H1 (cell line): ENCODE results near the gene HTR3A. TPM values are rescaled to one million over a fixed set of nuclear protein-coding genes. Genes with fewer than 3 reads are reported as not detected.
A peak's percentile ranks its signal among the peaks of the same experiment; 100 is the strongest.

Experiments used
- CTCF ChIA-PET: fragments of 300-600 bp; sonication (Branson Sonifier 250); formaldehyde crosslinking; loops from one replicate; lab custom pipeline; 2021; ENCODE audit not compliant: partially characterized antibody; lab: Charles Lee
- POLR2A ChIA-PET: fragments of 300-600 bp; sonication (Branson Sonifier 250); formaldehyde crosslinking; loops from one replicate; lab custom pipeline; 2021; ENCODE audit warnings: inconsistent platforms; ENCODE audit not compliant: partially characterized antibody; lab: Charles Lee
- DNase-seq, 2 experiments: peaks; one replicate each; pipeline versions ENCODE4 v3.0.0 to v3.0.0-alpha.2; 2010 to 2022; ENCODE audit warnings: low spot score in 2 of 2, low read depth in 1 of 2, mixed read lengths in 1 of 2
- FAIRE-seq: peaks from 2 replicates; lab custom pipeline; 2011; peaks lifted over from hg19 to GRCh38; lab: Jason Lieb, UNC
- H2AFZ ChIP-seq: 2 replicates; pipeline ENCODE4 v1.8.1; 2012; ENCODE audit warnings: low read length, inconsistent platforms
- H2AK5ac ChIP-seq: 2 replicates; pipeline ENCODE4 v1.6.1; 2013; ENCODE audit warnings: low read depth, low read length
- H2BK120ac ChIP-seq: replicated peaks from 2 replicates; pipeline ENCODE3; 2013; ENCODE audit warnings: low read depth, low read length, inconsistent platforms
- H2BK12ac ChIP-seq: 2 replicates; pipeline ENCODE4 v1.6.1; 2013; ENCODE audit warnings: low read depth, low read length
- H2BK15ac ChIP-seq: 2 replicates; pipeline ENCODE4 v1.6.1; 2013; ENCODE audit warnings: low read length
- H2BK20ac ChIP-seq: 2 replicates; pipeline ENCODE4 v1.6.1; 2013; ENCODE audit warnings: low read length
- H2BK5ac ChIP-seq: 2 replicates; pipeline ENCODE4 v1.6.1; 2013; ENCODE audit warnings: low read depth, low read length
- H3K14ac ChIP-seq: 2 replicates; pipeline ENCODE4 v1.6.1; 2013; ENCODE audit warnings: inconsistent platforms; ENCODE audit not compliant: insufficient read length
- H3K18ac ChIP-seq: 2 replicates; pipeline ENCODE4 v1.6.1; 2013; ENCODE audit warnings: low read length; ENCODE audit errors: extremely low read depth
- H3K23ac ChIP-seq: 2 replicates; pipeline ENCODE4 v1.6.1; 2013; ENCODE audit warnings: inconsistent platforms; ENCODE audit not compliant: insufficient read length
- H3K23me2 ChIP-seq: 2 replicates; pipeline ENCODE4 v1.6.1; 2013; ENCODE audit warnings: low read depth, low read length
- H3K27ac ChIP-seq: 2 replicates; pipeline ENCODE4 v1.6.1; 2011; ENCODE audit warnings: low read depth, low read length, inconsistent platforms
- H3K27me3 ChIP-seq, 4 experiments: replicated peaks in 1 of 4; 1 replicate in 1 of 4; 2 replicates in 3 of 4; pipeline versions ENCODE4 v1.6.1 to v1.8.1; 2011 to 2013; ENCODE audit warnings: low read length in 3 of 4, mild to moderate bottlenecking in 3 of 4, inconsistent platforms in 2 of 4, mixed read lengths in 2 of 4, moderate library complexity in 1 of 4; ENCODE audit not compliant: control insufficient read depth in 3 of 4, insufficient read depth in 3 of 4; ENCODE audit errors: extremely low read depth in 1 of 4
- H3K36me3 ChIP-seq, 4 experiments: 2 replicates each; pipeline versions ENCODE4 v1.6.1 to v1.8.1; 2011 to 2013; ENCODE audit warnings: mild to moderate bottlenecking in 4 of 4, low read length in 3 of 4, moderate library complexity in 2 of 4, control low read depth in 1 of 4, inconsistent platforms in 1 of 4; ENCODE audit not compliant: insufficient read depth in 4 of 4, control insufficient read depth in 2 of 4
- H3K4ac ChIP-seq: replicated peaks from 2 replicates; pipeline ENCODE3; 2013; ENCODE audit warnings: low read length, low read depth, mixed read lengths, inconsistent platforms; ENCODE audit not compliant: insufficient read length
- H3K4me1 ChIP-seq, 4 experiments: replicated peaks in 1 of 4; 1 replicate in 1 of 4; 2 replicates in 3 of 4; pipeline versions ENCODE4 v1.6.1 to v1.8.1; 2011 to 2013; ENCODE audit warnings: low read length in 3 of 4, inconsistent platforms in 2 of 4, mixed read lengths in 1 of 4; ENCODE audit not compliant: insufficient read depth in 4 of 4, control insufficient read depth in 3 of 4
- H3K4me2 ChIP-seq, 2 experiments: 2 replicates each; pipeline versions ENCODE4 v1.6.1 to v1.8.1; 2011 to 2013; ENCODE audit warnings: low read depth in 2 of 2, low read length in 2 of 2, control low read depth in 1 of 2, inconsistent platforms in 1 of 2, mild to moderate bottlenecking in 1 of 2; ENCODE audit not compliant: insufficient read depth in 1 of 2
- H3K4me3 ChIP-seq, 4 experiments: fragments of 200-600, 300-600 bp in 1 of 4; sonication (generic), shearing (Covaris generic), sonication (Bioruptor Twin) in 1 of 4; 2 replicates each; pipeline versions ENCODE4 v1.5.1 to v1.8.1; 2011 to 2016; ENCODE audit warnings: low read length in 4 of 4, low read depth in 3 of 4, control low read depth in 2 of 4, inconsistent platforms in 2 of 4, mild to moderate bottlenecking in 2 of 4, mixed read lengths in 1 of 4, moderate library complexity in 1 of 4; ENCODE audit not compliant: insufficient read depth in 2 of 4; ENCODE audit errors: extremely low read depth in 1 of 4
- H3K56ac ChIP-seq: replicated peaks from 2 replicates; pipeline ENCODE3; 2013; ENCODE audit warnings: low read depth, mild to moderate bottlenecking, mixed read lengths, low read length, inconsistent platforms; ENCODE audit not compliant: insufficient read length
- H3K79me1 ChIP-seq: 2 replicates; pipeline ENCODE4 v1.6.1; 2013; ENCODE audit warnings: low read depth, low read length, control low read depth
- H3K79me2 ChIP-seq, 2 experiments: 2 replicates each; pipeline versions ENCODE4 v1.6.1 to v1.8.1; 2012 to 2013; ENCODE audit warnings: low read length in 2 of 2, mild to moderate bottlenecking in 2 of 2, inconsistent platforms in 1 of 2; ENCODE audit not compliant: insufficient read depth in 2 of 2, control insufficient read depth in 1 of 2
- H3K9ac ChIP-seq, 4 experiments: replicated peaks in 1 of 4; 1 replicate in 1 of 4; 2 replicates in 3 of 4; pipeline versions ENCODE4 v1.6.1 to v1.8.1; 2011 to 2013; ENCODE audit warnings: low read depth in 3 of 4, low read length in 3 of 4, control low read depth in 2 of 4, mild to moderate bottlenecking in 2 of 4, moderate library complexity in 2 of 4, inconsistent platforms in 1 of 4; ENCODE audit errors: extremely low read depth in 1 of 4
- H3K9me3 ChIP-seq, 2 experiments: 2 replicates each; pipeline versions ENCODE4 v1.6.1 to v1.8.1; 2012 to 2013; ENCODE audit warnings: mild to moderate bottlenecking in 2 of 2, moderate library complexity in 2 of 2, control low read depth in 1 of 2, inconsistent platforms in 1 of 2, low read depth in 1 of 2, low read length in 1 of 2, mixed read lengths in 1 of 2; ENCODE audit not compliant: insufficient read depth in 2 of 2
- H4K20me1 ChIP-seq, 2 experiments: replicated peaks in 1 of 2; 2 replicates each; pipeline versions ENCODE3 to v1.8.1; 2011 to 2013; ENCODE audit warnings: inconsistent platforms in 2 of 2, low read length in 2 of 2, mild to moderate bottlenecking in 1 of 2; ENCODE audit not compliant: insufficient read depth in 2 of 2, control insufficient read depth in 1 of 2
- H4K5ac ChIP-seq: 2 replicates; pipeline ENCODE4 v1.6.1; 2013; ENCODE audit warnings: low read length, low read depth, mixed read lengths, inconsistent platforms; ENCODE audit not compliant: insufficient read length
- H4K8ac ChIP-seq: 2 replicates; pipeline ENCODE4 v1.8.0; 2013; ENCODE audit warnings: mild to moderate bottlenecking, moderate library complexity, low read length, inconsistent platforms; ENCODE audit not compliant: insufficient read depth; ENCODE audit errors: extremely low read depth
- H4K91ac ChIP-seq: replicated peaks from 2 replicates; pipeline ENCODE3; 2013; ENCODE audit warnings: low read length, mixed read lengths, inconsistent platforms; ENCODE audit not compliant: insufficient read length
- CBX5 ChIP-seq: fragments of 300-800, 300-1000 bp; sonication (generic); IDR thresholded peaks from 2 replicates; pipeline ENCODE4 v1.7.1; 2016; ENCODE audit warnings: antibody characterized with exemption, low read length, low read depth
- GABPA ChIP-seq: IDR thresholded peaks from 2 replicates; pipeline ENCODE4 v1.6.1; 2011; ENCODE audit warnings: mild to moderate bottlenecking, low read length, moderate library complexity, borderline replicate concordance; ENCODE audit not compliant: insufficient read depth
- HDAC2 ChIP-seq, 2 experiments: fragments of 300-600 bp in 1 of 2; sonication (generic) in 1 of 2; IDR thresholded peaks; 2 replicates each; pipeline ENCODE4 v1.6.1; 2011 to 2012; ENCODE audit warnings: low read depth in 2 of 2, low read length in 2 of 2, mild to moderate bottlenecking in 2 of 2, moderate library complexity in 2 of 2, borderline replicate concordance in 1 of 2, inconsistent platforms in 1 of 2
- SAP30 ChIP-seq: fragments of 300-600 bp; sonication (generic); IDR thresholded peaks from 2 replicates; pipeline ENCODE4 v1.7.1; 2012; ENCODE audit warnings: low read length, moderate library complexity, mild to moderate bottlenecking, inconsistent platforms; ENCODE audit not compliant: insufficient read depth, insufficient replicate concordance
- SIN3A ChIP-seq, 2 experiments: IDR thresholded peaks in 1 of 2; conservative IDR thresholded peaks in 1 of 2; 2 replicates each; pipeline ENCODE4 v1.6.1; 2011 to 2012; ENCODE audit warnings: low read length in 2 of 2, improper control_type of control experiment in 1 of 2, low read depth in 1 of 2, mild to moderate bottlenecking in 1 of 2
- WGBS, 2 experiments: shearing (Covaris generic) in 1 of 2; methylation state at CpG; one replicate each; pipeline versions ENCODE4 v1.1.6 to v1.1.7; 2013 to 2015; ENCODE audit warnings: low lambda C conversion rate in 2 of 2, mixed read lengths in 2 of 2, inconsistent platforms in 1 of 2, low coverage in 1 of 2, missing lambda C conversion rate in 1 of 2; ENCODE audit not compliant: insufficient replicate concordance in 2 of 2, insufficient coverage in 1 of 2, insufficient read length in 1 of 2; ENCODE audit errors: extremely low coverage in 1 of 2, missing lambda C conversion rate in 1 of 2; 5-methylcytosine and 5-hydroxymethylcytosine counted together
- polyA plus RNA-seq, 7 experiments: library from polyadenylated mRNA; depleted of rRNA in 3 of 7; stranded (reverse) in 5 of 7; unstranded in 2 of 7; fragments of >200 nt in 5 of 7; fragments of 200-250 nt in 2 of 7; gene quantifications; 1 replicate in 5 of 7; 2 replicates in 1 of 7; 4 replicates in 1 of 7; pipeline versions ENCODE4 v1.2.1 to v1.2.3, GENCODE V29; 2011 to 2013; ENCODE audit warnings: missing spikeins in 2 of 7, mixed read lengths in 2 of 7
- total RNA-seq: library from RNA; stranded (reverse); fragmentation: NEBNext Ultra II Directional; extraction: Animal tissue kit (Norgen Biotek cat#: 25700); gene quantifications from 2 replicates; pipeline ENCODE4 v1.2.1, GENCODE V29; 2021
- TF ChIP-seq, protein P1 (sequence below), 3 experiments: IDR thresholded peaks; 1 replicate in 2 of 3; 2 replicates in 1 of 3; pipeline versions ENCODE4 v1.5.1 to v1.6.1; 2011; ENCODE audit warnings: low read length in 3 of 3, mild to moderate bottlenecking in 3 of 3, inconsistent platforms in 2 of 3, low read depth in 1 of 3, moderate library complexity in 1 of 3; ENCODE audit not compliant: insufficient read depth in 1 of 3; ENCODE audit errors: control extremely low read depth in 1 of 3
- TF ChIP-seq, protein P2 (sequence below): IDR thresholded peaks from 2 replicates; pipeline ENCODE4 v1.6.1; 2012; ENCODE audit warnings: inconsistent platforms

HTR3A gene
- total and polyA plus RNA-seq, 2 of the 8 experiments (the other 6 are each of a cell fraction or from before 2014, with no cell fraction given), result 7.5 to 8.9 TPM

DNA sequence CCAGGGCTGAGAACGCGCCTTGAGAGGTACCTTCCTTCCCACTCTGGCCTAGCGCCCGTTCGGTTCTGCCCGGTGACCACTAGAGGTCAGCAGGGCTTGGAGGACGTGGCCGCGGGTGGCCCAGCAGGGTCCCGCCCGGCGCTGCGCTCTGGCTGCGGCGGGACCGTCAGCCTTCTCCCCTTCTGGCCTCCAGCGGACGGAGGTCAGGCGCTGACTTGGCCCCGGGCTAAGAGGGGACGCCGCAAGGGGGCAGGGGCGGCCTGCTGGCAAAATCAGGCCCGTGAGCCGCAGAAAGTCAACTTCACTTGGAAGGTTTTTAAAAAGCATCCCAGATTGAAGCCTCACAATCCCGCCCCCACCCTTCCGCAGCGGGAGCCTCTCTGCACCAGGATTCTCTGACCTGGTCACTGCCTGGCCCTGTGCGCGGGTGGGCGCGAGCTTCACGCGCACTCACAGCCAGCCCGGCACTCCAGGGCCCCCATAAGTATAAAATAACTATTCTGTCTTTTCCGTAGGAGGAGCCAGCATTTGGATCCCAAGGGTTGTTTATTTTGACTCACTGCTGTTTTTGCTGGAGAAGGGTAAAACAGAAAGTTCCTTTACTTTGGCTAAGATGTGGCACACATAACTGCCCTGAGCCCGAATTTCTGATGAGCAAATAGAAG, 61.4 kb downstream of the HTR3A start:
- Histone ChIP-seq H3K23me2 (peaks cover 2% of the 10 kb centered on the region; the same call in 1 of the 2 replicates), H4K20me1 (no peaks in the 10 kb centered on the region), H3K79me2 (no peaks in the 10 kb centered on the region), H3K4me1 (no peaks in the 10 kb centered on the region), H3K4me2 (peak overlapping the region; percentile 10 to 40; a peak in 3 of 4 replicates), H3K18ac (no peak overlapping the region), H2BK5ac (no peak overlapping the region), H3K9ac (no peak overlapping the region), H4K91ac (no peak overlapping the region), H4K8ac (peak overlapping the region; percentile 57), H2BK20ac (no peak overlapping the region), H3K4me3 (peak overlapping the region in 1 of 4 experiments; percentile 43; a peak in 2 of 8 replicates), H4K5ac (no peak overlapping the region), H3K4ac (no peak overlapping the region), H2BK12ac (no peak overlapping the region), H3K23ac (no peak overlapping the region), H2AK5ac (no peak overlapping the region), H3K14ac (no peak overlapping the region), H3K27ac (no peak overlapping the region), H2AFZ (no peak overlapping the region), H3K27me3 (peaks cover 0 to 3% (median 0%) of the 10 kb centered on the region in 4 experiments; a peak in 2 of 7 replicates), H3K56ac (no peak overlapping the region), H2BK120ac (no peak overlapping the region), H3K36me3 (no peaks in the 10 kb centered on the region), H2BK15ac (no peak overlapping the region), H3K9me3 (no peaks in the 10 kb centered on the region), H3K79me1 (no peaks in the 10 kb centered on the region)
- DNase-seq (peak; percentile 86 to 90), FAIRE-seq (no peak)
- 11% methylated on average over 30 of the region's 37 CpGs; no CpG with 5 or more reads in 1 of the 2 experiments for WGBS, 2 experiments
- ChIA-PET POLR2A (interaction anchor here (1.5 kb wide), 1 partner anchor 144 kb away, joined by 4 read pairs; no protein-coding TSS in a partner anchor), CTCF (interaction anchor here (0.6 to 9.9 kb wide), 50 partner anchors 11 to 233 kb away, joined by 3 to 183 read pairs (median 4); partner anchors contain the start of genes HTR3A and ZBTB16)
- TF ChIP-seq, protein P1, sequence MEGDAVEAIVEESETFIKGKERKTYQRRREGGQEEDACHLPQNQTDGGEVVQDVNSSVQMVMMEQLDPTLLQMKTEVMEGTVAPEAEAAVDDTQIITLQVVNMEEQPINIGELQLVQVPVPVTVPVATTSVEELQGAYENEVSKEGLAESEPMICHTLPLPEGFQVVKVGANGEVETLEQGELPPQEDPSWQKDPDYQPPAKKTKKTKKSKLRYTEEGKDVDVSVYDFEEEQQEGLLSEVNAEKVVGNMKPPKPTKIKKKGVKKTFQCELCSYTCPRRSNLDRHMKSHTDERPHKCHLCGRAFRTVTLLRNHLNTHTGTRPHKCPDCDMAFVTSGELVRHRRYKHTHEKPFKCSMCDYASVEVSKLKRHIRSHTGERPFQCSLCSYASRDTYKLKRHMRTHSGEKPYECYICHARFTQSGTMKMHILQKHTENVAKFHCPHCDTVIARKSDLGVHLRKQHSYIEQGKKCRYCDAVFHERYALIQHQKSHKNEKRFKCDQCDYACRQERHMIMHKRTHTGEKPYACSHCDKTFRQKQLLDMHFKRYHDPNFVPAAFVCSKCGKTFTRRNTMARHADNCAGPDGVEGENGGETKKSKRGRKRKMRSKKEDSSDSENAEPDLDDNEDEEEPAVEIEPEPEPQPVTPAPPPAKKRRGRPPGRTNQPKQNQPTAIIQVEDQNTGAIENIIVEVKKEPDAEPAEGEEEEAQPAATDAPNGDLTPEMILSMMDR (IDR thresholded peaks at IDR 0.05; ENCODE audit: control extremely low read depth in 1 of 3, insufficient read depth in 1 of 3, low read depth in 1 of 3, low read length in 3 of 3), result peak; percentile 70 to 98 (median 96)
- TF ChIP-seq, protein P2, sequence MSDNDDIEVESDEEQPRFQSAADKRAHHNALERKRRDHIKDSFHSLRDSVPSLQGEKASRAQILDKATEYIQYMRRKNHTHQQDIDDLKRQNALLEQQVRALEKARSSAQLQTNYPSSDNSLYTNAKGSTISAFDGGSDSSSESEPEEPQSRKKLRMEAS, result peak; percentile 60
- TF ChIP-seq HDAC2 (IDR thresholded peaks at IDR 0.05; ENCODE audit: borderline replicate concordance in 1 of 2, low read depth in 2 of 2, low read length in 2 of 2) (peak; percentile 83 to 87; a peak in 2 of 4 replicates), CBX5 (no peak), GABPA (peak; percentile 81; the same call in 1 of the 2 replicates), SIN3A (conservative IDR thresholded peaks at IDR 0.05 in 1 of 2, IDR thresholded peaks at IDR 0.05 in 1 of 2; ENCODE audit: low read depth in 1 of 2, low read length in 2 of 2) (0 out of 4 replicates have a peak, but pooled peaks of 1 of the 2 experiments have one; percentile 36), SAP30 (no peak)
